Measurements from ENCODE around the gene PRKAB2. TPM values are rescaled to one million over a fixed set of nuclear protein-coding genes. Genes with fewer than 3 reads are reported as not detected.

PRKAB2 gene
- total and polyA plus RNA-seq, 9 of the 15 experiments (the other 6 are each of a cell fraction or from before 2014, with no cell fraction given) = 2.3 to 20.8 (median 7.9) TPM

GRCh38 chr1:147171399-147172167, 687 bp downstream of the PRKAB2 start (continued):
- TF ChIP-seq BMI1 (IDR thresholded peaks at IDR 0.05; ENCODE audit: low read length) (no peak), PTTG1 (tag; IDR thresholded peaks at IDR 0.05; ENCODE audit: low read depth) (no peak), MCM3 (IDR thresholded peaks at IDR 0.05) (no peak), BCOR (IDR thresholded peaks at IDR 0.05) (no peak), ETS2 (tag; IDR thresholded peaks at IDR 0.05; ENCODE audit: borderline replicate concordance, poor library complexity, severe bottlenecking) (no peak), CHD1 (IDR thresholded peaks at IDR 0.05; ENCODE audit: low read length) (peak; percentile 27), TARDBP (IDR thresholded peaks at IDR 0.05) (no peak), SUPT5H (IDR thresholded peaks at IDR 0.05) (no peak), ZNF695 (CRISPR knock-in tag; IDR thresholded peaks at IDR 0.05) (no peak), HNRNPL (IDR thresholded peaks at IDR 0.05; ENCODE audit: low read depth, low read length) (no peak), DMBX1 (CRISPR knock-in tag; IDR thresholded peaks at IDR 0.05; ENCODE audit: borderline replicate concordance) (no peak), MGA (IDR thresholded peaks at IDR 0.05) (no peak), TBP (optimal IDR thresholded peaks at IDR 0.05; ENCODE audit: low read depth, low read length) (no peak), THAP7 (CRISPR knock-in tag; IDR thresholded peaks at IDR 0.05) (no peak), CBFB (CRISPR knock-in tag; IDR thresholded peaks at IDR 0.05) (no peak)
- TF ChIP-seq, protein P1, sequence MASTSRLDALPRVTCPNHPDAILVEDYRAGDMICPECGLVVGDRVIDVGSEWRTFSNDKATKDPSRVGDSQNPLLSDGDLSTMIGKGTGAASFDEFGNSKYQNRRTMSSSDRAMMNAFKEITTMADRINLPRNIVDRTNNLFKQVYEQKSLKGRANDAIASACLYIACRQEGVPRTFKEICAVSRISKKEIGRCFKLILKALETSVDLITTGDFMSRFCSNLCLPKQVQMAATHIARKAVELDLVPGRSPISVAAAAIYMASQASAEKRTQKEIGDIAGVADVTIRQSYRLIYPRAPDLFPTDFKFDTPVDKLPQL (IDR thresholded peaks at IDR 0.05; ENCODE audit: extremely low read depth, insufficient read length) = no peak
